Suppressor macrophage treated with lipopolysaccharide for 4 hours (primary cell): ENCODE results near the gene MADCAM1.
A peak's percentile ranks its signal among the peaks of the same experiment; 100 is the strongest.

ENCODE experiments used
- DNase-seq: peaks from one replicate; pipeline ENCODE4 v3.0.0-alpha.2; 2020

Gene MADCAM1

GRCh38 chr19:489418-490196, 6.7 kb upstream of the MADCAM1 start:
- no peak for DNase-seq

GRCh38 chr19:491146-491741, 5.0 kb upstream of the MADCAM1 start:
- DNase-seq, result no peak

GRCh38 chr19:492091-492531, 4.2 kb upstream of the MADCAM1 start:
- DNase-seq, result no peak

- DNase-seq, result no peak
Measured at GRCh38 chr19:493391-494170, 2.7 kb upstream of the MADCAM1 start.

- no peak for DNase-seq
Measured at GRCh38 chr19:494171-495080, 1.9 kb upstream of the MADCAM1 start.

GRCh38 chr19:495081-495401, 1.2 kb upstream of the MADCAM1 start:
- DNase-seq, result no peak

- DNase-seq, result peak; percentile 32
Measured at GRCh38 chr19:495402-496111, 729 bp upstream of the MADCAM1 start.

GRCh38 chr19:496986-497385, 700 bp downstream of the MADCAM1 start:
- no peak for DNase-seq

- no peak for DNase-seq
Measured at GRCh38 chr19:497491-497868, 1.2 kb downstream of the MADCAM1 start.

GRCh38 chr19:497869-498510, 1.7 kb downstream of the MADCAM1 start:
- no peak for DNase-seq

- DNase-seq, result no peak
Measured at GRCh38 chr19:498511-498891, 2.2 kb downstream of the MADCAM1 start.

- DNase-seq, result no peak
Measured at GRCh38 chr19:498977-499623, 2.8 kb downstream of the MADCAM1 start.

GRCh38 chr19:501646-502045, 5.4 kb downstream of the MADCAM1 start:
- DNase-seq, result no peak

GRCh38 chr19:504616-505015, 8.3 kb downstream of the MADCAM1 start:
- no peak for DNase-seq

- DNase-seq, result peak; percentile 91
Measured at GRCh38 chr19:506404-507285, 10.4 kb downstream of the MADCAM1 start.

- DNase-seq, result peak; percentile 99
Measured at GRCh38 chr19:507286-508203, 11.3 kb downstream of the MADCAM1 start, which contains the start of gene TPGS1. TPGS1 (plus strand) TSS chr19:507497; CDS start chr19:507507, 10 bp downstream.

GRCh38 chr19:508204-509150, 12.2 kb downstream of the MADCAM1 start:
- no peak for DNase-seq
